ENCODE results near the gene SLC26A9. TPM values are rescaled to one million over a fixed set of nuclear protein-coding genes. Genes with fewer than 3 reads are reported as not detected.

The SLC26A9 gene
- total and polyA plus RNA-seq, 10 of the 15 experiments (the other 5 are each of a cell fraction or from before 2014, with no cell fraction given): 0.09 to 0.40 (median 0.17) TPM

DNA sequence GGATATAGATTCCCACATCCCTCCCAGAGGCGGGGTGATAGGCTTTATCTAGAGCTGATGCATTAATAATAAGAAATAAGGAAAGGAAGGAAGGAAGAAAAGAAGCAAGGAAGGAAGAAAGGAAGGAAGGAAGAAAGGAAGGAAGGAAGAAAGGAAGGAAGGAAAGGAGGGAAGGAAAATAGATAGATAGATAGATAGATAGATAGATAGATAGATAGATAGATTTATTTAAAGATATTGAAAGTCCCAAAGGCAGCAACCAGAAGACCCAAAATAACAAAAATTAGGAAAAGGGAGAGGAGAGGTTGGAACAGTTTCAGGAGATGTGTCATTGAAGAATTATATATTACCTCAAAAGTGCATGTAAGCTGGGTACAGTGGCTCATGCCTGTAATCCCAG lies 12.2 kb upstream of the SLC26A9 start:
- Histone ChIP-seq H3K27ac (ENCODE audit: control insufficient read depth, insufficient read depth) (no peak overlapping the region), H3K4me1 (ENCODE audit: control insufficient read depth, insufficient read depth, low read length) (no peaks in the 10 kb centered on the region), H3K27me3 (replicated peaks in 1 of 2; ENCODE audit: control insufficient read depth in 2 of 2, insufficient read depth in 2 of 2, low read length in 1 of 2) (peaks cover 0 to 2% of the 10 kb centered on the region in 2 experiments; a peak in 1 of 4 replicates), H4K20me1 (ENCODE audit: control insufficient read depth, insufficient read depth) (no peaks in the 10 kb centered on the region), H3K79me2 (ENCODE audit: control insufficient read depth, insufficient read depth, low read length) (no peaks in the 10 kb centered on the region), H3K9ac (ENCODE audit: control insufficient read depth, insufficient read depth, low read length) (no peak overlapping the region), H3K4me3 (no peak overlapping the region), H3K9me3 (replicated peaks; ENCODE audit: control insufficient read depth, insufficient read depth, low read length) (no peaks in the 10 kb centered on the region), H2AFZ (ENCODE audit: control insufficient read depth, low read depth, low read length) (no peak overlapping the region), H3K4me2 (ENCODE audit: control insufficient read depth, insufficient read depth) (no peak overlapping the region), H3K36me3 (ENCODE audit: control insufficient read depth in 2 of 2, insufficient read depth in 2 of 2, low read length in 1 of 2) (no peaks in the 10 kb centered on the region)
- WGBS (ENCODE audit: insufficient coverage, insufficient replicate concordance, low lambda C conversion rate, missing lambda C conversion rate): 0% methylated on average over 1 of the region's 1 CpG
- no TSS peak for BruUV-seq (replicated peaks)
- FAIRE-seq (no peak), DNase-seq (ENCODE audit: low read depth, low spot score) (no peak), ATAC-seq (no peak)
- CTCF ChIA-PET: interaction anchor here (0.8 kb wide), 1 partner anchor 11 kb away, joined by 3 read pairs; no protein-coding TSS in a partner anchor
- TF ChIP-seq SMAD5 (IDR thresholded peaks at IDR 0.05; ENCODE audit: low read depth) (no peak), ETV6 (conservative IDR thresholded peaks at IDR 0.05 in 1 of 2, IDR thresholded peaks at IDR 0.05 in 1 of 2; ENCODE audit: borderline replicate concordance in 1 of 2, low read depth in 1 of 2) (no peak), RUNX3 (IDR thresholded peaks at IDR 0.05; ENCODE audit: low read length) (no peak), STAT1 (conservative IDR thresholded peaks at IDR 0.05) (no peak), CTCF (IDR thresholded peaks at IDR 0.05 in 2 of 3, conservative IDR thresholded peaks at IDR 0.05 in 1 of 3; ENCODE audit: control insufficient read depth in 2 of 3, extremely low read depth in 1 of 3, insufficient read depth in 1 of 3, low read depth in 3 of 3, low read length in 3 of 3) (no peak), ZBTB33 (IDR thresholded peaks at IDR 0.05) (no peak), BMI1 (IDR thresholded peaks at IDR 0.05; ENCODE audit: borderline replicate concordance) (no peak), FOXM1 (IDR thresholded peaks at IDR 0.05; ENCODE audit: low read depth, low read length) (no peak)
- TF ChIP-seq, protein P1, sequence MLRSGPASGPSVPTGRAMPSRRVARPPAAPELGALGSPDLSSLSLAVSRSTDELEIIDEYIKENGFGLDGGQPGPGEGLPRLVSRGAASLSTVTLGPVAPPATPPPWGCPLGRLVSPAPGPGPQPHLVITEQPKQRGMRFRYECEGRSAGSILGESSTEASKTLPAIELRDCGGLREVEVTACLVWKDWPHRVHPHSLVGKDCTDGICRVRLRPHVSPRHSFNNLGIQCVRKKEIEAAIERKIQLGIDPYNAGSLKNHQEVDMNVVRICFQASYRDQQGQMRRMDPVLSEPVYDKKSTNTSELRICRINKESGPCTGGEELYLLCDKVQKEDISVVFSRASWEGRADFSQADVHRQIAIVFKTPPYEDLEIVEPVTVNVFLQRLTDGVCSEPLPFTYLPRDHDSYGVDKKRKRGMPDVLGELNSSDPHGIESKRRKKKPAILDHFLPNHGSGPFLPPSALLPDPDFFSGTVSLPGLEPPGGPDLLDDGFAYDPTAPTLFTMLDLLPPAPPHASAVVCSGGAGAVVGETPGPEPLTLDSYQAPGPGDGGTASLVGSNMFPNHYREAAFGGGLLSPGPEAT (IDR thresholded peaks at IDR 0.05; ENCODE audit: low read depth): no peak
- TF ChIP-seq, protein P2, sequence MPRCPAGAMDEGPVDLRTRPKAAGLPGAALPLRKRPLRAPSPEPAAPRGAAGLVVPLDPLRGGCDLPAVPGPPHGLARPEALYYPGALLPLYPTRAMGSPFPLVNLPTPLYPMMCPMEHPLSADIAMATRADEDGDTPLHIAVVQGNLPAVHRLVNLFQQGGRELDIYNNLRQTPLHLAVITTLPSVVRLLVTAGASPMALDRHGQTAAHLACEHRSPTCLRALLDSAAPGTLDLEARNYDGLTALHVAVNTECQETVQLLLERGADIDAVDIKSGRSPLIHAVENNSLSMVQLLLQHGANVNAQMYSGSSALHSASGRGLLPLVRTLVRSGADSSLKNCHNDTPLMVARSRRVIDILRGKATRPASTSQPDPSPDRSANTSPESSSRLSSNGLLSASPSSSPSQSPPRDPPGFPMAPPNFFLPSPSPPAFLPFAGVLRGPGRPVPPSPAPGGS (IDR thresholded peaks at IDR 0.05; ENCODE audit: borderline replicate concordance, insufficient read depth, low read depth, low read length, poor library complexity, severe bottlenecking): no peak
- RAD21 ChIA-PET (ENCODE audit: unreplicated experiment): no interaction called here
- in situ Hi-C loops (cut with MboI): no loop called here
- intact Hi-C loops (cut with micrococcal nuclease; ENCODE audit: unreplicated experiment): no loop called here
- POLR2A ChIA-PET: no interaction called here
- SMC1A ChIA-PET (ENCODE audit: uncharacterized antibody, unreplicated experiment): no interaction called here
